Measurements from ENCODE around the gene OR2C1. TPM values are rescaled to one million over a fixed set of nuclear protein-coding genes. Genes with fewer than 3 reads are reported as not detected.

OR2C1 gene
- total and polyA plus RNA-seq, 8 donors = not detected

GRCh38 chr16:3327514-3327913 lies 28.2 kb upstream of the OR2C1 start:
- H3K4me1 ChIP-seq = no peaks in the 10 kb centered on the region
- H3K36me3 ChIP-seq = peaks cover 0 to 4% (median 0%) of the 10 kb centered on the region in 4 donors
- H3K9me3 ChIP-seq = peaks cover 0 to 52% (median 36%) of the 10 kb centered on the region in 4 donors
- intact Hi-C loops (cut with DNase I; ENCODE audit: low total_unique reads) = no loop called here
- DNase-seq = no peak
- 78 to 86% (median 83%) methylated on average over 4 of the region's 4 CpGs for WGBS, 5 donors
- no peaks in the 10 kb centered on the region for H3K27me3 ChIP-seq
- H3K27ac ChIP-seq = no peak overlapping the region
- TF ChIP-seq, protein P1, sequence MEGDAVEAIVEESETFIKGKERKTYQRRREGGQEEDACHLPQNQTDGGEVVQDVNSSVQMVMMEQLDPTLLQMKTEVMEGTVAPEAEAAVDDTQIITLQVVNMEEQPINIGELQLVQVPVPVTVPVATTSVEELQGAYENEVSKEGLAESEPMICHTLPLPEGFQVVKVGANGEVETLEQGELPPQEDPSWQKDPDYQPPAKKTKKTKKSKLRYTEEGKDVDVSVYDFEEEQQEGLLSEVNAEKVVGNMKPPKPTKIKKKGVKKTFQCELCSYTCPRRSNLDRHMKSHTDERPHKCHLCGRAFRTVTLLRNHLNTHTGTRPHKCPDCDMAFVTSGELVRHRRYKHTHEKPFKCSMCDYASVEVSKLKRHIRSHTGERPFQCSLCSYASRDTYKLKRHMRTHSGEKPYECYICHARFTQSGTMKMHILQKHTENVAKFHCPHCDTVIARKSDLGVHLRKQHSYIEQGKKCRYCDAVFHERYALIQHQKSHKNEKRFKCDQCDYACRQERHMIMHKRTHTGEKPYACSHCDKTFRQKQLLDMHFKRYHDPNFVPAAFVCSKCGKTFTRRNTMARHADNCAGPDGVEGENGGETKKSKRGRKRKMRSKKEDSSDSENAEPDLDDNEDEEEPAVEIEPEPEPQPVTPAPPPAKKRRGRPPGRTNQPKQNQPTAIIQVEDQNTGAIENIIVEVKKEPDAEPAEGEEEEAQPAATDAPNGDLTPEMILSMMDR (IDR thresholded peaks at IDR 0.05) = no peak
- TF ChIP-seq POLR2AphosphoS5 (IDR thresholded peaks at IDR 0.05) (no peak), POLR2A (IDR thresholded peaks at IDR 0.05) (no peak), EP300 (IDR thresholded peaks at IDR 0.05) (no peak)
- H3K4me3 ChIP-seq = no peak overlapping the region

GRCh38 chr16:3328104-3328503 lies 27.6 kb upstream of the OR2C1 start:
- Histone ChIP-seq H3K4me3 (no peak overlapping the region), H3K9me3 (peaks cover 0 to 46% (median 31%) of the 10 kb centered on the region in 4 donors), H3K27ac (no peak overlapping the region), H3K36me3 (peaks cover 0 to 2% (median 0%) of the 10 kb centered on the region in 4 donors), H3K4me1 (no peaks in the 10 kb centered on the region), H3K27me3 (no peaks in the 10 kb centered on the region)
- no peak for DNase-seq
- intact Hi-C loops (cut with DNase I; ENCODE audit: low total_unique reads) = no loop called here
- TF ChIP-seq POLR2AphosphoS5 (IDR thresholded peaks at IDR 0.05) (no peak), POLR2A (IDR thresholded peaks at IDR 0.05) (no peak), EP300 (IDR thresholded peaks at IDR 0.05) (no peak)
- TF ChIP-seq, protein P1 (IDR thresholded peaks at IDR 0.05) = no peak
- 35 to 58% (median 38%) methylated on average over 3 of the region's 3 CpGs for whole genome bisulfite sequencing, 5 donors

GRCh38 chr16:3328643-3329042 lies 27.0 kb upstream of the OR2C1 start:
- Histone ChIP-seq H3K4me1 (no peaks in the 10 kb centered on the region), H3K27ac (no peak overlapping the region), H3K27me3 (no peaks in the 10 kb centered on the region), H3K9me3 (peaks cover 0 to 46% (median 27%) of the 10 kb centered on the region in 4 donors), H3K36me3 (no peaks in the 10 kb centered on the region), H3K4me3 (no peak overlapping the region)
- DNase-seq = no peak
- intact Hi-C loops (cut with DNase I; ENCODE audit: low total_unique reads) = no loop called here
- WGBS, 5 donors = 33 to 71% (median 45%) methylated on average over 2 of the region's 2 CpGs
- TF ChIP-seq, protein P1 (IDR thresholded peaks at IDR 0.05) = no peak
- TF ChIP-seq POLR2A (IDR thresholded peaks at IDR 0.05) (no peak), POLR2AphosphoS5 (IDR thresholded peaks at IDR 0.05) (no peak), EP300 (IDR thresholded peaks at IDR 0.05) (no peak)

DNA sequence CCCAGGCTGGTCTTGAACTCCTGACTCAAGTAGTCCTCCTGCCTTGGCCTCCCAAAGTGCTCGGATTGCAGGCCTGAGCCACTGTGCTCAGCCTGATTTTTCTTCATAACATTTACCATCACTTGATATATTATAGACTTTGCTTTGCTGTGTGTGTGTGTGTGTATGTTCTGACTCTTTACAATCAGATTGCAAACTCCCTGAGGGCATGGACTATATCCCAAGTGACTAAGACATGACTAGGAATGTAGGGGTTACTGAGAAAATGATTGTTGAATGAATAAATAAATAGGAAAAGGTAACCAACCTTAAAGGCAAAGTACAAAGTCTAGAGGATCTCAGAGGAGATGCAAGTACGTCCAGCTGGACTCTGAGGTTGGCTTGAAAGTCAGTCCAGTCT lies 9.6 kb upstream of the OR2C1 start:
- DNase-seq = no peak
- Histone ChIP-seq H3K9me3 (no peaks in the 10 kb centered on the region), H3K27ac (no peak overlapping the region), H3K27me3 (no peaks in the 10 kb centered on the region), H3K4me3 (no peak overlapping the region), H3K36me3 (no peaks in the 10 kb centered on the region), H3K4me1 (no peaks in the 10 kb centered on the region)
- TF ChIP-seq POLR2A (IDR thresholded peaks at IDR 0.05) (no peak), EP300 (IDR thresholded peaks at IDR 0.05) (no peak)
- WGBS, 5 donors = 51 to 66% (median 58%) methylated on average over 2 of the region's 2 CpGs
- intact Hi-C loops (cut with DNase I; ENCODE audit: low total_unique reads) = no loop called here

DNA sequence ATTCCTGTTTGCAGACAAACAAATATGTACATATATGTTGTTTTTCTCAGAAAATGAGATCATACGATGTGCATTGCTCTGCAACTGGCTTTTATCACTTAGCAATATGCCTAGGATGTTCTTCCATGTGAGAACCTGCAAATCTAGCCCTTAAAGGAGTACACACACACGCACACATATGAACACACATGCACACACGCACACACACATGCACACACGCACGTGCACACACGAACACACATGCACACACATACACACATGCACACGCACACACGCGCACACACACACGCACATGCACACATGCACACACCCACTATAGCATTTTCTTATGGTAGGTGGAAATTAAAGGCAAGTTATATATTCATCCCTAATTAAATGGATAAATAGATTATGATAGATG lies 8.1 kb upstream of the OR2C1 start:
- TF ChIP-seq EP300 (IDR thresholded peaks at IDR 0.05) = no peak
- TF ChIP-seq POLR2A (IDR thresholded peaks at IDR 0.05) = no peak
- TF ChIP-seq POLR2AphosphoS5 (IDR thresholded peaks at IDR 0.05) = no peak
- TF ChIP-seq, protein P1 (IDR thresholded peaks at IDR 0.05) = no peak
- Histone ChIP-seq H3K27ac (no peak overlapping the region), H3K4me3 (no peak overlapping the region), H3K9me3 (no peaks in the 10 kb centered on the region), H3K27me3 (no peaks in the 10 kb centered on the region), H3K36me3 (no peaks in the 10 kb centered on the region), H3K4me1 (no peaks in the 10 kb centered on the region)
- intact Hi-C loops (cut with DNase I; ENCODE audit: low total_unique reads) = no loop called here
- 55 to 83% (median 80%) methylated on average over 10 of the region's 10 CpGs for WGBS, 5 donors
- DNase-seq = no peak

All from stomach (tissue), 9 donors.